HEK293 (cell line): ENCODE measurements around the gene TMEM203.

Experiments
- EGR2 ChIP-seq: fragments of 450-650 bp; formaldehyde crosslinking; IDR thresholded peaks from 2 replicates; pipeline ENCODE4 v1.5.1; 2016; ENCODE audit warnings: low read depth, missing biosample characterization, missing genetic modification characterization
- KLF9 ChIP-seq: fragments of 450-650 bp; formaldehyde crosslinking; IDR thresholded peaks from 2 replicates; pipeline ENCODE4 v1.5.1; 2016; ENCODE audit warnings: missing biosample characterization, missing genetic modification characterization, low read depth
- MEIS1 ChIP-seq: sonication (generic); formaldehyde crosslinking; IDR thresholded peaks from 2 replicates; pipeline ENCODE4 v1.8.1; 2022; ENCODE audit warnings: missing genetic modification reagents, mild to moderate bottlenecking, borderline replicate concordance
- MZF1 ChIP-seq: fragments of 450-650 bp; formaldehyde crosslinking; IDR thresholded peaks from 2 replicates; pipeline ENCODE4 v1.5.1; 2017; ENCODE audit warnings: missing biosample characterization, missing genetic modification characterization, borderline replicate concordance
- PBX3 ChIP-seq: sonication (generic); formaldehyde crosslinking; IDR thresholded peaks from 2 replicates; pipeline ENCODE4 v1.8.1; 2022; ENCODE audit warnings: mild to moderate bottlenecking, moderate library complexity, missing genetic modification reagents
- PRDM10 ChIP-seq: fragments of 450-650 bp; formaldehyde crosslinking; IDR thresholded peaks from 2 replicates; pipeline ENCODE4 v1.5.1; 2016; ENCODE audit warnings: missing biosample characterization, missing genetic modification characterization
- PRDM4 ChIP-seq: fragments of 450-650 bp; formaldehyde crosslinking; IDR thresholded peaks from 2 replicates; pipeline ENCODE4 v1.5.1; 2017; ENCODE audit warnings: missing biosample characterization, missing genetic modification characterization
- YY1 ChIP-seq: fragments of 450-650 bp; formaldehyde crosslinking; IDR thresholded peaks from 2 replicates; pipeline ENCODE4 v1.5.1; 2018; ENCODE audit warnings: missing biosample characterization, missing genetic modification characterization
- ZFHX2 ChIP-seq: fragments of 450-650 bp; formaldehyde crosslinking; conservative IDR thresholded peaks from 2 replicates; pipeline ENCODE4 v1.5.1; 2016; ENCODE audit warnings: missing biosample characterization, missing genetic modification characterization
- ZNF10 ChIP-seq: fragments of 450-650 bp; formaldehyde crosslinking; IDR thresholded peaks from 2 replicates; pipeline ENCODE4 v1.5.1; 2017; ENCODE audit warnings: missing biosample characterization, missing genetic modification characterization
- ZNF114 ChIP-seq: fragments of 450-650 bp; formaldehyde crosslinking; IDR thresholded peaks from 2 replicates; pipeline ENCODE4 v1.5.0; 2017; ENCODE audit warnings: missing biosample characterization, missing genetic modification characterization
- ZNF132 ChIP-seq: fragments of 450-650 bp; formaldehyde crosslinking; IDR thresholded peaks from 2 replicates; pipeline ENCODE4 v1.5.1; 2017; ENCODE audit warnings: missing biosample characterization, missing genetic modification characterization, borderline replicate concordance
- ZNF324 ChIP-seq: fragments of 450-650 bp; formaldehyde crosslinking; IDR thresholded peaks from 2 replicates; pipeline ENCODE4 v1.5.1; 2016; ENCODE audit warnings: missing biosample characterization, missing genetic modification characterization
- ZNF449 ChIP-seq: fragments of 450-650 bp; formaldehyde crosslinking; IDR thresholded peaks from 2 replicates; pipeline ENCODE4 v1.5.1; 2017; ENCODE audit warnings: missing biosample characterization, mild to moderate bottlenecking, missing genetic modification characterization, moderate library complexity
- ZNF518A ChIP-seq: fragments of 450-650 bp; formaldehyde crosslinking; conservative IDR thresholded peaks from 2 replicates; pipeline ENCODE4 v1.5.1; 2016; ENCODE audit warnings: low read depth, missing biosample characterization, missing genetic modification characterization
- ZNF548 ChIP-seq: fragments of 450-650 bp; formaldehyde crosslinking; IDR thresholded peaks from 2 replicates; pipeline ENCODE4 v1.5.1; 2016; ENCODE audit warnings: missing biosample characterization, missing genetic modification characterization
- ZNF571 ChIP-seq: fragments of 450-650 bp; formaldehyde crosslinking; IDR thresholded peaks from 2 replicates; pipeline ENCODE4 v1.5.0; 2017; ENCODE audit warnings: missing biosample characterization, missing genetic modification characterization
- ZNF596 ChIP-seq: fragments of 450-650 bp; IDR thresholded peaks from 2 replicates; pipeline ENCODE4 v1.5.0; 2018; ENCODE audit warnings: missing biosample characterization, mild to moderate bottlenecking, missing genetic modification characterization, moderate library complexity
- ZNF791 ChIP-seq: fragments of 450-650 bp; formaldehyde crosslinking; IDR thresholded peaks from 2 replicates; pipeline ENCODE4 v1.5.1; 2016; ENCODE audit warnings: missing biosample characterization, missing genetic modification characterization
- ZSCAN4 ChIP-seq: fragments of 450-650 bp; formaldehyde crosslinking; IDR thresholded peaks from 2 replicates; pipeline ENCODE4 v1.5.1; 2017; ENCODE audit warnings: missing biosample characterization, missing genetic modification characterization
- ZXDB ChIP-seq: fragments of 450-650 bp; formaldehyde crosslinking; IDR thresholded peaks from 2 replicates; pipeline ENCODE4 v1.5.1; 2016; ENCODE audit warnings: missing biosample characterization, missing genetic modification characterization

Gene TMEM203

GRCh38 chr9:137254624-137255447, 49.4 kb upstream of the TMEM203 start, which contains the start of gene NELFB (continued):
- TF ChIP-seq PBX3 (CRISPR knock-in tag) (peak; percentile 73), ZNF596 (tag by site-specific recombination) (peak; percentile 31; the same call in 1 of the 2 replicates), ZNF324 (tag by site-specific recombination) (no peak), ZNF571 (tag by site-specific recombination) (no peak), ZNF518A (tag by site-specific recombination) (no peak), MZF1 (tag by site-specific recombination) (no peak), ZNF10 (tag by site-specific recombination) (no peak), ZNF114 (tag by site-specific recombination) (no peak), ZNF449 (tag by site-specific recombination) (peak; percentile 71), KLF9 (tag by site-specific recombination) (peak; percentile 84), PRDM4 (tag by site-specific recombination) (peak; percentile 47; the same call in 1 of the 2 replicates), ZNF791 (no peak), ZNF132 (tag by site-specific recombination) (no peak), PRDM10 (tag by site-specific recombination) (no peak), ZXDB (tag by site-specific recombination) (peak; percentile 58), ZFHX2 (peak; percentile 94), EGR2 (tag by site-specific recombination) (peak; percentile 85), ZNF548 (tag by site-specific recombination) (no peak), ZSCAN4 (no peak), YY1 (tag by site-specific recombination) (peak; percentile 9; the same call in 1 of the 2 replicates), MEIS1 (CRISPR knock-in tag) (peak; percentile 32; the same call in 1 of the 2 replicates)
